WTC11 (cell line): Measurements from ENCODE around the gene CDKN1B. TPM values are rescaled to one million over a fixed set of nuclear protein-coding genes. Genes with fewer than 3 reads are reported as not detected.

Experiments
- ATAC-seq: fragments of 200-7000 bp; cut with Tn5 transposase; 2 replicates; pipeline ENCODE4 v1.10.0; 2021; ENCODE audit warnings: mild to moderate bottlenecking, moderate library complexity
- CTCF ChIA-PET: fragments of 300-600 bp; sonication (Branson Sonifier 250); formaldehyde crosslinking; loops from one replicate; lab custom pipeline; 2021; ENCODE audit warnings: antibody characterized with exemption; lab: Charles Lee
- POLR2A ChIA-PET: fragments of 350-600 bp; sonication (Branson Sonifier 250); formaldehyde crosslinking; loops from one replicate; lab custom pipeline; 2021; ENCODE audit warnings: antibody characterized with exemption; lab: Charles Lee
- DNase-seq: peaks from one replicate; pipeline ENCODE4 v3.0.0; 2021; ENCODE audit warnings: low spot score
- H3K27ac Mint-ChIP-seq: 2 replicates; pipeline ENCODE4 v1.8.0; 2021; ENCODE audit warnings: mixed read lengths
- H3K27me3 Mint-ChIP-seq: 2 replicates; pipeline ENCODE4 v1.8.0; 2021; ENCODE audit warnings: low read depth, mild to moderate bottlenecking, moderate library complexity, mixed read lengths
- H3K36me3 Mint-ChIP-seq: 2 replicates; pipeline ENCODE4 v1.8.0; 2021; ENCODE audit warnings: mixed read lengths
- H3K4me1 Mint-ChIP-seq: 2 replicates; pipeline ENCODE4 v1.8.0; 2022; ENCODE audit warnings: mixed read lengths
- H3K4me3 Mint-ChIP-seq: 2 replicates; pipeline ENCODE4 v1.8.0; 2021; ENCODE audit warnings: mild to moderate bottlenecking, moderate library complexity, mixed read lengths
- H3K9me3 Mint-ChIP-seq: 2 replicates; pipeline ENCODE4 v1.8.0; 2021; ENCODE audit warnings: mixed read lengths
- CBFB ChIP-seq: sonication (generic); formaldehyde crosslinking; IDR thresholded peaks from 2 replicates; pipeline ENCODE4 v1.8.1; 2022; ENCODE audit warnings: mild to moderate bottlenecking, low read depth, missing genetic modification reagents
- GABPB1 ChIP-seq: sonication (generic); formaldehyde crosslinking; IDR thresholded peaks from 2 replicates; pipeline ENCODE4 v1.8.1; 2023; ENCODE audit warnings: mild to moderate bottlenecking, missing genetic modification reagents
- GRHL2 ChIP-seq: fragments of 250-450 bp; sonication (Bioruptor Pico); IDR thresholded peaks from 2 replicates; pipeline ENCODE4 v1.8.0; 2022; ENCODE audit warnings: mild to moderate bottlenecking, moderate library complexity; ENCODE audit not compliant: insufficient replicate concordance, severe bottlenecking
- JAZF1 ChIP-seq: fragments of 250-450 bp; sonication (Bioruptor Pico); IDR thresholded peaks from 2 replicates; pipeline ENCODE4 v1.9.0; 2021; ENCODE audit warnings: moderate library complexity, mild to moderate bottlenecking, inconsistent platforms
- MXD4 ChIP-seq: fragments of 250-450 bp; sonication (Bioruptor Pico); IDR thresholded peaks from 2 replicates; pipeline ENCODE4 v1.8.0; 2021; ENCODE audit warnings: mild to moderate bottlenecking, moderate library complexity, borderline replicate concordance
- NFYB ChIP-seq: sonication (generic); formaldehyde crosslinking; conservative IDR thresholded peaks from 2 replicates; pipeline ENCODE4 v1.8.0; 2022; ENCODE audit warnings: low read depth, missing genetic modification reagents
- NR2C2 ChIP-seq: sonication (generic); formaldehyde crosslinking; IDR thresholded peaks from 2 replicates; pipeline ENCODE4 v1.8.0; 2022; ENCODE audit warnings: mild to moderate bottlenecking, missing genetic modification reagents
- OVOL2 ChIP-seq: fragments of 250-450 bp; sonication (Bioruptor Pico); IDR thresholded peaks from 2 replicates; pipeline ENCODE4 v1.9.0; 2021; ENCODE audit warnings: mild to moderate bottlenecking, borderline replicate concordance
- SMAD3 ChIP-seq: sonication (generic); formaldehyde crosslinking; IDR thresholded peaks from 2 replicates; pipeline ENCODE4 v1.8.0; 2022; ENCODE audit warnings: missing genetic modification reagents, mild to moderate bottlenecking, borderline replicate concordance
- SMAD4 ChIP-seq: sonication (generic); formaldehyde crosslinking; IDR thresholded peaks from 2 replicates; pipeline ENCODE4 v1.8.0; 2022; ENCODE audit warnings: mild to moderate bottlenecking, missing genetic modification reagents
- SP1 ChIP-seq: sonication (generic); formaldehyde crosslinking; conservative IDR thresholded peaks from 2 replicates; pipeline ENCODE4 v1.8.1; 2022; ENCODE audit warnings: missing genetic modification reagents
- ZNF232 ChIP-seq: sonication (generic); formaldehyde crosslinking; IDR thresholded peaks from 2 replicates; pipeline ENCODE4 v1.8.0; 2022; ENCODE audit warnings: mild to moderate bottlenecking, missing genetic modification reagents
- total RNA-seq: library from RNA; stranded (reverse); gene quantifications from 3 replicates; pipeline ENCODE4 v1.2.3, GENCODE V29; 2021
- TF ChIP-seq, protein P1 (sequence below): fragments of 250-450 bp; sonication (Bioruptor Pico); conservative IDR thresholded peaks from 2 replicates; pipeline ENCODE4 v1.9.0; 2021; ENCODE audit warnings: mild to moderate bottlenecking
- TF ChIP-seq, protein P2 (sequence below): sonication (generic); formaldehyde crosslinking; IDR thresholded peaks from 2 replicates; pipeline ENCODE4 v1.8.0; 2022; ENCODE audit warnings: mild to moderate bottlenecking, missing genetic modification reagents
- TF ChIP-seq, protein P3 (sequence below): sonication (generic); formaldehyde crosslinking; IDR thresholded peaks from 2 replicates; pipeline ENCODE4 v1.8.0; 2023; ENCODE audit warnings: mild to moderate bottlenecking, missing genetic modification reagents
- TF ChIP-seq, protein P4 (sequence below): sonication (generic); formaldehyde crosslinking; IDR thresholded peaks from 2 replicates; pipeline ENCODE4 v1.8.0; 2022; ENCODE audit warnings: mild to moderate bottlenecking, missing genetic modification reagents
- TF ChIP-seq, protein P5 (sequence below): sonication (generic); formaldehyde crosslinking; IDR thresholded peaks from 2 replicates; pipeline ENCODE4 v1.8.1; 2023; ENCODE audit warnings: mild to moderate bottlenecking, missing genetic modification reagents
- TF ChIP-seq, protein P6 (sequence below): sonication (generic); formaldehyde crosslinking; IDR thresholded peaks from 2 replicates; pipeline ENCODE4 v1.8.1; 2022; ENCODE audit warnings: mild to moderate bottlenecking, moderate library complexity, missing genetic modification reagents
- TF ChIP-seq, protein P7 (sequence below): sonication (generic); formaldehyde crosslinking; IDR thresholded peaks from 2 replicates; pipeline ENCODE4 v1.8.0; 2022; ENCODE audit warnings: mild to moderate bottlenecking, missing genetic modification reagents

The CDKN1B gene
- total RNA-seq, 1 experiment from 2014 or later, result 34.2 TPM

DNA sequence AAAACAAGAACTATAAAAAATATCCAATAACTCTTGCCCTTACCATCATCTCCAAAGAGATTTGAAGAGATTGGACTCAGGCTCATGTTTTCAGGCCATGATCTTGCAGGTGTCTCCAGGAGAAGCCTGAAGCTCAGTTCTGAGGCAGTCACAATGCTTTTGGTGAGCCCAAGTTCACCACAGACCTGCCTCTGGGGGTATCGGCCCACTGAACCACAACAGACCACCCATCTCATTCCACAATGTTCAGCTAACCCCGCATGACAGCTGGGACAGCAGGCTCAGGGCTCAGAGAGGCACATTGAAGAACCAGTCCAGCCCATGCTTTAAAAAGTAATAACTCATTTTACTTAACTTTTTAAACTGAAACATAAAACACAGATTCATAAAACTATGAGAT lies 40.0 kb downstream of the CDKN1B start:
- ChIA-PET POLR2A (no interaction called here), CTCF (interaction anchor here (1.6 kb wide), 1 partner anchor 20 kb away, joined by 6 read pairs; no protein-coding TSS in a partner anchor)
- DNase-seq (no peak), ATAC-seq (no peak)
- Mint-ChIP-seq H3K27me3 (peaks cover 3% of the 10 kb centered on the region), H3K4me3 (no peak overlapping the region), H3K4me1 (no peaks in the 10 kb centered on the region), H3K27ac (no peak overlapping the region), H3K9me3 (peaks cover 4% of the 10 kb centered on the region), H3K36me3 (no peaks in the 10 kb centered on the region)
- no peak for TF ChIP-seq ZNF232 (CRISPR knock-in tag)
- TF ChIP-seq, protein P1, sequence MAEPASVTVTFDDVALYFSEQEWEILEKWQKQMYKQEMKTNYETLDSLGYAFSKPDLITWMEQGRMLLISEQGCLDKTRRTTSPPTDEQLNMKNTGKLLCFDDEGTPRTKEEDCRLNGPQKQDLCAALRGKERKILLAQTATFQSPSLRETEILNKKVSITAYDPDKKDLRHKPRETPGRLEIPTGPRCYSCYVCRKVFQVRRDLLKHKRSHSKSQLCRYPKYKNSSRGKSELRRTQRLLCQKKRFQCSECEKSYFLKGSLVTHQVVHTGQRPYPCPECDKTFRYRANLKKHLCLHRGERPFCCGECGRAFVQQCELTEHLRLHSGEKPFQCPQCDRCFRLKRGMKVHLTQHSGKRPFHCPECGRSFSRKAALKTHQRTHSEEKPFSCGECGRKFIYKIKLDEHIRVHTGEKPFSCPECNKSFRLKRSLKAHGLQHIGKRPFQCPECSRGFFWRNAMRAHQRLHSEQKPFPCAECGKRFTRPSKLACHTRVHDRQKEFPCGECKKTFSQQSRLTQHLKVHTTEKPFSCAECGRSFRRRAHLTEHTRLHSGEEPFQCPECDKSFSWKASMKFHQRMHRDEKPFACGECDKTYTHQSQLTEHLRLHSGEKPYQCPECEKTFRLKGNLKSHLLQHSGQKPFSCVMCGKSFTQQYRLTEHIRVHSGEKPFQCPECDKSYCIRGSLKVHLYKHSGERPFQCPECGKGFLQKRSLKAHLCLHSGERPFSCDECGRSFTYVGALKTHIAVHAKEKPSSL (CRISPR knock-in tag), result no peak
- TF ChIP-seq OVOL2, result no peak
- no peak for TF ChIP-seq SMAD4 (CRISPR knock-in tag)
- TF ChIP-seq, protein P2, sequence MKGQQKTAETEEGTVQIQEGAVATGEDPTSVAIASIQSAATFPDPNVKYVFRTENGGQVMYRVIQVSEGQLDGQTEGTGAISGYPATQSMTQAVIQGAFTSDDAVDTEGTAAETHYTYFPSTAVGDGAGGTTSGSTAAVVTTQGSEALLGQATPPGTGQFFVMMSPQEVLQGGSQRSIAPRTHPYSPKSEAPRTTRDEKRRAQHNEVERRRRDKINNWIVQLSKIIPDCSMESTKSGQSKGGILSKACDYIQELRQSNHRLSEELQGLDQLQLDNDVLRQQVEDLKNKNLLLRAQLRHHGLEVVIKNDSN (CRISPR knock-in tag), result no peak
- TF ChIP-seq, protein P3, sequence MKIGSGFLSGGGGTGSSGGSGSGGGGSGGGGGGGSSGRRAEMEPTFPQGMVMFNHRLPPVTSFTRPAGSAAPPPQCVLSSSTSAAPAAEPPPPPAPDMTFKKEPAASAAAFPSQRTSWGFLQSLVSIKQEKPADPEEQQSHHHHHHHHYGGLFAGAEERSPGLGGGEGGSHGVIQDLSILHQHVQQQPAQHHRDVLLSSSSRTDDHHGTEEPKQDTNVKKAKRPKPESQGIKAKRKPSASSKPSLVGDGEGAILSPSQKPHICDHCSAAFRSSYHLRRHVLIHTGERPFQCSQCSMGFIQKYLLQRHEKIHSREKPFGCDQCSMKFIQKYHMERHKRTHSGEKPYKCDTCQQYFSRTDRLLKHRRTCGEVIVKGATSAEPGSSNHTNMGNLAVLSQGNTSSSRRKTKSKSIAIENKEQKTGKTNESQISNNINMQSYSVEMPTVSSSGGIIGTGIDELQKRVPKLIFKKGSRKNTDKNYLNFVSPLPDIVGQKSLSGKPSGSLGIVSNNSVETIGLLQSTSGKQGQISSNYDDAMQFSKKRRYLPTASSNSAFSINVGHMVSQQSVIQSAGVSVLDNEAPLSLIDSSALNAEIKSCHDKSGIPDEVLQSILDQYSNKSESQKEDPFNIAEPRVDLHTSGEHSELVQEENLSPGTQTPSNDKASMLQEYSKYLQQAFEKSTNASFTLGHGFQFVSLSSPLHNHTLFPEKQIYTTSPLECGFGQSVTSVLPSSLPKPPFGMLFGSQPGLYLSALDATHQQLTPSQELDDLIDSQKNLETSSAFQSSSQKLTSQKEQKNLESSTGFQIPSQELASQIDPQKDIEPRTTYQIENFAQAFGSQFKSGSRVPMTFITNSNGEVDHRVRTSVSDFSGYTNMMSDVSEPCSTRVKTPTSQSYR (CRISPR knock-in tag), result no peak
- TF ChIP-seq, protein P4, sequence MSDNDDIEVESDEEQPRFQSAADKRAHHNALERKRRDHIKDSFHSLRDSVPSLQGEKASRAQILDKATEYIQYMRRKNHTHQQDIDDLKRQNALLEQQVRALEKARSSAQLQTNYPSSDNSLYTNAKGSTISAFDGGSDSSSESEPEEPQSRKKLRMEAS (CRISPR knock-in tag), result no peak
- TF ChIP-seq JAZF1 (CRISPR knock-in tag), result no peak
- no peak for TF ChIP-seq GRHL2 (CRISPR knock-in tag)
- TF ChIP-seq SMAD3 (CRISPR knock-in tag), result no peak
- no peak for TF ChIP-seq MXD4 (CRISPR knock-in tag)
- no peak for TF ChIP-seq CBFB (CRISPR knock-in tag)

DNA sequence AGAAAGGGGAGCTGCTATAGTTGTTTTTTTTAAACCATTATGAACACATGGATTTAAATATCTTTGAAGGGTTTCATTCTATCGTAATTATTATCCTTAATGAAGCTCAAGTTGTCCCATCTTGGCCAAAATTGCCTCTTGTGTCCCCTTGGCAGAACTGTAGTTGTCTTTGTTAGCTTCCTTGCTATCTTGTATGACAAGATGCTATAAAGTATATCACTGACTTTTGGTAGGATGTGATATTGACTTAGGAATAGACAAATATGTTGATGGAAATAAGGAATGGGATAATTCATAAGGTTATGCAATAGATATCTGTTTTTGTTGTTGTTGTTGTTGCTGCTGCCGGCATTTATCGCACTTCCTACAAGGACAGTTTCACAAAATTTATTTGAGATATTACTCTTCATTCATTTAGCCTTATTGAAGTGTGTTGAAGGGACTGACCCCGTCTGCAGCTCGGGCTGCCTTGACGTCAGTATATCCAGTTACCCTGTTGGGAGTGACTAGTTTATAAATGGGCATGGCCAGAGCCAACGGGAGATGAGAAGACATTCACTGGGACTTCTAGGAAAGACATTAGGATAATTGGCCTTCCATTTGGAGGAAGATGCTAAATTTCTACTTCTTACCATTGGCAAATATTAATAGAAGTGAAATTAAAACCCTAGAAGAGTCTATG lies 42.2 kb downstream of the CDKN1B start:
- DNase-seq, result no peak
- Mint-ChIP-seq H3K27me3 (no peaks in the 10 kb centered on the region; the same call in 1 of the 2 replicates), H3K4me1 (no peaks in the 10 kb centered on the region), H3K27ac (no peak overlapping the region)
- CTCF ChIA-PET, result interaction anchor here (1.3 kb wide), 1 partner anchor 22 kb away, joined by 9 read pairs; no protein-coding TSS in a partner anchor
- ATAC-seq, result no peak
- TF ChIP-seq, protein P5, sequence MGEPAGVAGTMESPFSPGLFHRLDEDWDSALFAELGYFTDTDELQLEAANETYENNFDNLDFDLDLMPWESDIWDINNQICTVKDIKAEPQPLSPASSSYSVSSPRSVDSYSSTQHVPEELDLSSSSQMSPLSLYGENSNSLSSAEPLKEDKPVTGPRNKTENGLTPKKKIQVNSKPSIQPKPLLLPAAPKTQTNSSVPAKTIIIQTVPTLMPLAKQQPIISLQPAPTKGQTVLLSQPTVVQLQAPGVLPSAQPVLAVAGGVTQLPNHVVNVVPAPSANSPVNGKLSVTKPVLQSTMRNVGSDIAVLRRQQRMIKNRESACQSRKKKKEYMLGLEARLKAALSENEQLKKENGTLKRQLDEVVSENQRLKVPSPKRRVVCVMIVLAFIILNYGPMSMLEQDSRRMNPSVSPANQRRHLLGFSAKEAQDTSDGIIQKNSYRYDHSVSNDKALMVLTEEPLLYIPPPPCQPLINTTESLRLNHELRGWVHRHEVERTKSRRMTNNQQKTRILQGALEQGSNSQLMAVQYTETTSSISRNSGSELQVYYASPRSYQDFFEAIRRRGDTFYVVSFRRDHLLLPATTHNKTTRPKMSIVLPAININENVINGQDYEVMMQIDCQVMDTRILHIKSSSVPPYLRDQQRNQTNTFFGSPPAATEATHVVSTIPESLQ (CRISPR knock-in tag), result no peak
- TF ChIP-seq, protein P3 (CRISPR knock-in tag), result no peak
- no peak for TF ChIP-seq SP1 (CRISPR knock-in tag)
- TF ChIP-seq JAZF1 (CRISPR knock-in tag), result no peak
- TF ChIP-seq, protein P6, sequence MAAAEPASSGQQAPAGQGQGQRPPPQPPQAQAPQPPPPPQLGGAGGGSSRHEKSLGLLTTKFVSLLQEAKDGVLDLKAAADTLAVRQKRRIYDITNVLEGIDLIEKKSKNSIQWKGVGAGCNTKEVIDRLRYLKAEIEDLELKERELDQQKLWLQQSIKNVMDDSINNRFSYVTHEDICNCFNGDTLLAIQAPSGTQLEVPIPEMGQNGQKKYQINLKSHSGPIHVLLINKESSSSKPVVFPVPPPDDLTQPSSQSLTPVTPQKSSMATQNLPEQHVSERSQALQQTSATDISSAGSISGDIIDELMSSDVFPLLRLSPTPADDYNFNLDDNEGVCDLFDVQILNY, result no peak
- no peak for TF ChIP-seq NFYB (CRISPR knock-in tag)
- TF ChIP-seq NR2C2 (CRISPR knock-in tag), result no peak
- no peak for TF ChIP-seq GABPB1 (CRISPR knock-in tag)
- TF ChIP-seq, protein P7, sequence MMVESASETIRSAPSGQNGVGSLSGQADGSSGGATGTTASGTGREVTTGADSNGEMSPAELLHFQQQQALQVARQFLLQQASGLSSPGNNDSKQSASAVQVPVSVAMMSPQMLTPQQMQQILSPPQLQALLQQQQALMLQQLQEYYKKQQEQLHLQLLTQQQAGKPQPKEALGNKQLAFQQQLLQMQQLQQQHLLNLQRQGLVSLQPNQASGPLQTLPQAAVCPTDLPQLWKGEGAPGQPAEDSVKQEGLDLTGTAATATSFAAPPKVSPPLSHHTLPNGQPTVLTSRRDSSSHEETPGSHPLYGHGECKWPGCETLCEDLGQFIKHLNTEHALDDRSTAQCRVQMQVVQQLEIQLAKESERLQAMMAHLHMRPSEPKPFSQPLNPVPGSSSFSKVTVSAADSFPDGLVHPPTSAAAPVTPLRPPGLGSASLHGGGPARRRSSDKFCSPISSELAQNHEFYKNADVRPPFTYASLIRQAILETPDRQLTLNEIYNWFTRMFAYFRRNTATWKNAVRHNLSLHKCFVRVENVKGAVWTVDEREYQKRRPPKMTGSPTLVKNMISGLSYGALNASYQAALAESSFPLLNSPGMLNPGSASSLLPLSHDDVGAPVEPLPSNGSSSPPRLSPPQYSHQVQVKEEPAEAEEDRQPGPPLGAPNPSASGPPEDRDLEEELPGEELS (CRISPR knock-in tag), result no peak
- TF ChIP-seq, all 79 proteins: peak for 0
- Mint-ChIP-seq H3K4me3 (no peak overlapping the region), H3K36me3 (no peaks in the 10 kb centered on the region), H3K9me3 (peaks cover 4% of the 10 kb centered on the region)
- POLR2A ChIA-PET, result no interaction called here
